ENCODE measurements around the gene CST4. TPM values are rescaled to one million over a fixed set of nuclear protein-coding genes. Genes with fewer than 3 reads are reported as not detected.

CST4 gene
- total RNA-seq, 1 experiment from 2014 or later, result not detected

GRCh38 chr20:23649242-23649641 lies 39.6 kb downstream of the CST4 start (continued):
- no peak for TF ChIP-seq ZNF532 (CRISPR knock-in tag; IDR thresholded peaks at IDR 0.05; ENCODE audit: borderline replicate concordance)
- no peak for TF ChIP-seq HMGA2 (CRISPR knock-in tag; IDR thresholded peaks at IDR 0.05)

GRCh38 chr20:23647346-23647745 lies 41.5 kb downstream of the CST4 start:
- Mint-ChIP-seq H3K9me3 (no peaks in the 10 kb centered on the region; the same call in 1 of the 2 replicates), H3K27me3 (ENCODE audit: low read depth) (no peaks in the 10 kb centered on the region; the same call in 1 of the 2 replicates), H3K27ac (no peak overlapping the region), H3K36me3 (no peaks in the 10 kb centered on the region), H3K4me1 (peaks cover 11% of the 10 kb centered on the region), H3K4me3 (no peak overlapping the region)
- CTCF ChIA-PET, result interaction anchor here (0.6 to 1.3 kb wide), 2 partner anchors 21 to 270 kb away, joined by 3 to 4 read pairs; no protein-coding TSS in a partner anchor
- ATAC-seq, result no peak
- no peak for DNase-seq (ENCODE audit: low spot score)
- POLR2A ChIA-PET, result no interaction called here
- TF ChIP-seq ZNF263 (CRISPR knock-in tag; IDR thresholded peaks at IDR 0.05; ENCODE audit: low read depth) (no peak), NR1H2 (CRISPR knock-in tag; IDR thresholded peaks at IDR 0.05) (no peak), MXD4 (CRISPR knock-in tag; IDR thresholded peaks at IDR 0.05; ENCODE audit: borderline replicate concordance) (no peak), KAT7 (CRISPR knock-in tag; IDR thresholded peaks at IDR 0.05; ENCODE audit: borderline replicate concordance) (no peak), ZNF416 (CRISPR knock-in tag; IDR thresholded peaks at IDR 0.05) (no peak), HMGXB4 (CRISPR knock-in tag; IDR thresholded peaks at IDR 0.05) (no peak), PREB (CRISPR knock-in tag; IDR thresholded peaks at IDR 0.05; ENCODE audit: borderline replicate concordance) (no peak), CREM (CRISPR knock-in tag; IDR thresholded peaks at IDR 0.05) (no peak), ELF4 (CRISPR knock-in tag; IDR thresholded peaks at IDR 0.05; ENCODE audit: low read depth) (no peak), SMAD4 (CRISPR knock-in tag; IDR thresholded peaks at IDR 0.05) (no peak)
- TF ChIP-seq, protein P1, sequence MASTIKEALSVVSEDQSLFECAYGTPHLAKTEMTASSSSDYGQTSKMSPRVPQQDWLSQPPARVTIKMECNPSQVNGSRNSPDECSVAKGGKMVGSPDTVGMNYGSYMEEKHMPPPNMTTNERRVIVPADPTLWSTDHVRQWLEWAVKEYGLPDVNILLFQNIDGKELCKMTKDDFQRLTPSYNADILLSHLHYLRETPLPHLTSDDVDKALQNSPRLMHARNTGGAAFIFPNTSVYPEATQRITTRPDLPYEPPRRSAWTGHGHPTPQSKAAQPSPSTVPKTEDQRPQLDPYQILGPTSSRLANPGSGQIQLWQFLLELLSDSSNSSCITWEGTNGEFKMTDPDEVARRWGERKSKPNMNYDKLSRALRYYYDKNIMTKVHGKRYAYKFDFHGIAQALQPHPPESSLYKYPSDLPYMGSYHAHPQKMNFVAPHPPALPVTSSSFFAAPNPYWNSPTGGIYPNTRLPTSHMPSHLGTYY (CRISPR knock-in tag; IDR thresholded peaks at IDR 0.05), result no peak
- TF ChIP-seq, protein P2, sequence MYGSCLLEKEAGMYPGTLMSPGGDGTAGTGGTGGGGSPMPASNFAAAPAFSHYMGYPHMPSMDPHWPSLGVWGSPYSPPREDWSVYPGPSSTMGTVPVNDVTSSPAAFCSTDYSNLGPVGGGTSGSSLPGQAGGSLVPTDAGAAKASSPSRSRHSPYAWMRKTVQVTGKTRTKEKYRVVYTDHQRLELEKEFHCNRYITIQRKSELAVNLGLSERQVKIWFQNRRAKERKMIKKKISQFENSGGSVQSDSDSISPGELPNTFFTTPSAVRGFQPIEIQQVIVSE (CRISPR knock-in tag; IDR thresholded peaks at IDR 0.05; ENCODE audit: borderline replicate concordance), result no peak

All from WTC11 (cell line).